Natural killer cell (primary cell): Measurements from ENCODE around the gene NR2C2. TPM values are rescaled to one million over a fixed set of nuclear protein-coding genes. Genes with fewer than 3 reads are reported as not detected.
"Not testable (repeated sequence)": the region's sequence is repeated elsewhere in the genome, so short reads cannot be mapped to it uniquely, and the experiment has no call there.

Experiments used
- ATAC-seq, 3 donors: fragments of 150-1000 bp in 2 of 3; fragments of 200-7000 bp in 1 of 3; cut with Tn5 transposase; 1 replicate in 1 of 3; 2 replicates in 2 of 3; pipeline ENCODE4 v1.10.0; 2021; ENCODE audit warnings: mild to moderate bottlenecking in 2 of 3, moderate library complexity in 2 of 3
- DNase-seq, 2 donors: peaks; one replicate each; pipeline versions ENCODE4 v3.0.0 to v3.0.0-alpha.2; 2013 to 2021; ENCODE audit warnings: mixed read lengths in 1 of 2
- H3K27ac ChIP-seq: one replicate; pipeline ENCODE4 v1.5.1; 2013; ENCODE audit warnings: mild to moderate bottlenecking, low read length
- H3K27me3 ChIP-seq: one replicate; pipeline ENCODE4 v1.6.1; 2013; ENCODE audit warnings: low read length; ENCODE audit not compliant: control insufficient read depth, insufficient read depth
- H3K36me3 ChIP-seq: one replicate; pipeline ENCODE4 v1.6.1; 2013; ENCODE audit warnings: low read length; ENCODE audit not compliant: control insufficient read depth, insufficient read depth
- H3K4me1 ChIP-seq: one replicate; pipeline ENCODE4 v1.6.1; 2013; ENCODE audit warnings: low read length; ENCODE audit not compliant: control insufficient read depth, insufficient read depth
- H3K4me3 ChIP-seq: one replicate; pipeline ENCODE4 v1.5.1; 2013; ENCODE audit warnings: low read length
- H3K9me3 ChIP-seq: one replicate; pipeline ENCODE4 v1.6.1; 2013; ENCODE audit warnings: low read length; ENCODE audit not compliant: control insufficient read depth, insufficient read depth
- H3K27ac Mint-ChIP-seq, 2 donors: one replicate each; pipeline ENCODE4 v1.8.0; 2022; ENCODE audit warnings: mild to moderate bottlenecking in 2 of 2, mixed read lengths in 2 of 2, moderate library complexity in 1 of 2
- H3K27me3 Mint-ChIP-seq, 2 donors: one replicate each; pipeline ENCODE4 v1.8.0; 2022; ENCODE audit warnings: low read depth in 2 of 2, mixed read lengths in 2 of 2
- H3K36me3 Mint-ChIP-seq: one replicate; pipeline ENCODE4 v1.8.0; 2022; ENCODE audit warnings: mixed read lengths
- H3K4me1 Mint-ChIP-seq, 2 donors: one replicate each; pipeline ENCODE4 v1.8.0; 2022; ENCODE audit warnings: mixed read lengths in 2 of 2
- H3K4me3 Mint-ChIP-seq: one replicate; pipeline ENCODE4 v1.8.0; 2022; ENCODE audit warnings: mild to moderate bottlenecking, moderate library complexity, mixed read lengths
- H3K9me3 Mint-ChIP-seq, 2 donors: one replicate each; pipeline ENCODE4 v1.8.0; 2022; ENCODE audit warnings: mixed read lengths in 2 of 2
- CTCF ChIP-seq: fragments of 200-600 bp; IDR thresholded peaks from one replicate; pipeline ENCODE4 v1.8.0; 2022; ENCODE audit warnings: antibody characterized with exemption
- WGBS: methylation state at CpG from one replicate; pipeline ENCODE4 v1.1.7; 2013; ENCODE audit warnings: missing lambda C conversion rate; ENCODE audit not compliant: insufficient coverage; 5-methylcytosine and 5-hydroxymethylcytosine counted together
- intact Hi-C: fragments of 100-400 bp; cut with micrococcal nuclease; formaldehyde crosslinking; loops from one replicate; pipeline ENCODE4 v1.14.2; 2022
- total RNA-seq, 4 donors: library from RNA; stranded (reverse); fragments of 120-200 nt in 1 of 4; gene quantifications; one replicate each; pipeline versions ENCODE4 v1.2.3 to v1.2.4, GENCODE V29; 2013 to 2022

The NR2C2 gene
- total RNA-seq, 3 donors from 2014 or later (not counting 1 experiment from before 2014, with no cell fraction given) = 70.4 to 94.3 (median 81.6) TPM

DNA sequence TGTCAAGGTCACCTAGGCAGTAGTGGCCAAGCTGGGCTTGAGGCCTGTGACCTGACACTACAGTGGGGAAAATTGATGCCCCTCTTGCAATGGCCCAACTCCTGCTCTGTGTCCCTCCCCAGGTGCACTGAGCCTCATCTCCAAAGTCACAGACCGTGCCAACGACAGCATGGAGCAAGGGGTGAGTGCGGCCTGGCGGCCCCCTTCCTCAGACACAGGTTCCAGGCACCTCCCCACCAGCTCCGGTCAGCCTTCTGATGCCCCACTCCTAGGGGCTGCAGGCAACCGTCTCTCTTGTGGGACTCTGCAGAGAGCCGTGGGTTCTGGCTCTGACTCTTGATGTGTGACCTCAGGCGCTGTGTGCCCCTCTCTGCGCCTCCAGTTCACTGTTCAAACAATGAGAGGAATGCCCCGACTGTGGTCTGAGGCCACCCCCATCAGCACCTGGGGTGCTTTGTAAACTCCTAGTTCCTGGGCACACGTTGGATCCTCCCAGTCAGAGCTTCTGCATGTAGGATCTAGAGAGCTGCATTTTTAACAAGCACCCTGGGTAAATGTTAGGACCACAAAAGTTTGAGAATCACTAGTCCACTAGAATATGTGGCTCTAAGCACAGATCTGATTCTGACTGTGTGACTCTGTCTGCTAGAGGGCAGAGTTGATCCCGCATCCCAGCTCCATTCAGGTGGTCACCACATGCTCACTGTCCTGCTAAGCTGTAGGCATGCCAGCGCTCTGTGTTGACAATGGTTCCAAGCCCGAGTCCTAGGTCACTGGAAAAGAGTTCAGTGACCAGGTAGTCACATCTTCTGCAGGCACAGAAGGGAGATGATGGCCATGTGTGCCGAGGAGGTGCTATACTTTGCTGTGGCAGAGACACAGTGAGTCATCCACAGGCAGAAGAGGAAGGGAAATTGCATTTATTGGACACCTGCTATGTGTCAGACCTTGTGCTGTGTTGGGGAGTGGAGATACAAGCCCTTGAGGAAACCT, 46.2 kb upstream of the NR2C2 start:
- ATAC-seq (peak in 1 of 3 donors; percentile 19), DNase-seq (no peak)
- 79% methylated on average over 15 of the region's 15 CpGs for WGBS
- Histone ChIP-seq H3K9me3 (no peaks in the 10 kb centered on the region), H3K4me1 (no peaks in the 10 kb centered on the region), H3K36me3 (no peaks in the 10 kb centered on the region), H3K27me3 (no peaks in the 10 kb centered on the region), H3K27ac (no peak overlapping the region), H3K4me3 (no peak overlapping the region)
- Mint-ChIP-seq H3K4me3 (no peak overlapping the region), H3K27me3 (peaks cover 24 to 25% of the 10 kb centered on the region in 2 donors), H3K4me1 (peaks cover 0 to 6% of the 10 kb centered on the region in 2 donors), H3K9me3 (no peaks in the 10 kb centered on the region), H3K27ac (no peak overlapping the region), H3K36me3 (no peaks in the 10 kb centered on the region)
- no peak for TF ChIP-seq CTCF
- intact Hi-C loops = no loop called here

DNA sequence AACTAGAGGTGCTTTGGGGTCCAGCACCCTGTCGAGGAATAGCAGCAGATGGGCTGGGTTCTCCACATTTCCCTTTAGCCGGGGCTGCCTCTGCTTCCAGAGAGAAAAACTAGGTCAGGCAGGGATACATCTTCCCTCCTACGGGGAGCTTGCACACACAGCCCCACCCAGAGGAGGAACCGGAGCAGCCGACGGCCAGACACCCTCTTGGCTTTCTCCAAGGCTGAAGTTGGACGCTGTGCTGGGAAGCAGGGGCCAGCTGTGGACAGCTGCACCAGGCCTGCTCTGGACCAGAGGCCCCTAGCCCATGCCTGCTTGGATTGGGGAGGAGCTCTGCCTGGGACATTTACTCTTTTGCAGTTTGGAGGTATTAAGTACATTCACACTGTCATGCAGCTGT, 44.7 kb upstream of the NR2C2 start:
- no peak for TF ChIP-seq CTCF
- DNase-seq (no peak), ATAC-seq (no peak)
- Histone ChIP-seq H3K27me3 (no peaks in the 10 kb centered on the region), H3K9me3 (no peaks in the 10 kb centered on the region), H3K4me3 (no peak overlapping the region), H3K27ac (no peak overlapping the region), H3K4me1 (no peaks in the 10 kb centered on the region), H3K36me3 (no peaks in the 10 kb centered on the region)
- no peak overlapping the region for H3K27ac Mint-ChIP-seq
- peaks cover 24% of the 10 kb centered on the region in 2 donors for H3K27me3 Mint-ChIP-seq
- 94% methylated on average over 7 of the region's 7 CpGs for WGBS
- no peaks in the 10 kb centered on the region for H3K9me3 Mint-ChIP-seq
- H3K4me1 Mint-ChIP-seq = peaks cover 0 to 6% of the 10 kb centered on the region in 2 donors
- H3K36me3 Mint-ChIP-seq = no peaks in the 10 kb centered on the region
- no peak overlapping the region for H3K4me3 Mint-ChIP-seq
- intact Hi-C loops = no loop called here

GRCh38 chr3:14903501-14903900, 43.9 kb upstream of the NR2C2 start:
- intact Hi-C loops, H3K9me3 ChIP-seq, H3K4me1 Mint-ChIP-seq, ATAC-seq, H3K27ac Mint-ChIP-seq, DNase-seq, H3K27ac ChIP-seq, H3K4me3 ChIP-seq, H3K36me3 ChIP-seq, H3K9me3 Mint-ChIP-seq, H3K4me1 ChIP-seq, H3K27me3 ChIP-seq, H3K36me3 Mint-ChIP-seq, H3K4me3 Mint-ChIP-seq: not testable (repeated sequence)
- peaks cover 18 to 24% of the 10 kb centered on the region in 2 donors for H3K27me3 Mint-ChIP-seq
- WGBS = 100% methylated on average over 1 of the region's 3 CpGs

DNA sequence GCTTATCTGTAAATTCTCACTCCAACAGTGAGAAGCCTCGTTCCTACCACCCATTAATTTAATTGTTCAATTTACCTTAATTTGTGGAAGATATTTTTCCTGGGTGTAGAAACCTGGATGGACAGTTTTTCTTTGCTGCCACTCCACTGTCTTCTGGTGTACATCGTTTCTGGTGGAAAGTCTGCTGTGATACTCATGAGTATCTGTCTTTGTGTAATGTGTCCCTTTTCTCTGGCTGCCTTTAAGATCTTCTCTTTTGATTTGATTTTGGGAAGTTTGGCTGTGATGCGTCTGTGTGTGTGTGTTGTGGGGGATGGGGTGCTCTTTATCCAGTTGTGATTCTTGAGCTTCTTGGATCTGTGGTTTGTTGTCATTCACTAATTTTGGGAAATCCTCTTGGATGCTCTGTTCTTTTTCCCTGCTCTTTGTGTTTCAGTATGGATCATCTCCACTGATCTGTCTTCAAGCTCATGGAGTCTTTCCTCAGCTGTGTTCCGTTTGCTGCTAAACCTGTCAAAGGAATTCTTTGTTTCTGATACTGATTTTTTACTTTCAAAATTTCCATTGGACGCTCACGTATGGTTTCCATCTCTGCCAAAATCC, 42.2 kb upstream of the NR2C2 start:
- Histone ChIP-seq H3K9me3 (no peaks in the 10 kb centered on the region), H3K4me3 (no peak overlapping the region), H3K4me1 (no peaks in the 10 kb centered on the region), H3K27ac (no peak overlapping the region), H3K27me3 (no peaks in the 10 kb centered on the region), H3K36me3 (no peaks in the 10 kb centered on the region)
- Mint-ChIP-seq H3K27ac (no peak overlapping the region), H3K36me3 (no peaks in the 10 kb centered on the region), H3K4me3 (no peak overlapping the region), H3K27me3 (peaks cover 12 to 13% of the 10 kb centered on the region in 2 donors), H3K9me3 (no peaks in the 10 kb centered on the region), H3K4me1 (no peaks in the 10 kb centered on the region)
- TF ChIP-seq CTCF = no peak
- no peak for DNase-seq
- intact Hi-C loops = no loop called here
- no peak for ATAC-seq
- WGBS = 92% methylated on average over 5 of the region's 6 CpGs
